Ovary (tissue), 3 donors: ENCODE results near the gene DAB2.

Source experiments
- CTCF ChIP-seq, 3 donors: fragments of 450-650 bp in 2 of 3; fragments of 200-600 bp in 1 of 3; IDR thresholded peaks; one replicate each; pipeline versions ENCODE4 v1.5.1 to v1.8.0; 2016 to 2022; ENCODE audit warnings: antibody characterized with exemption in 3 of 3, mild to moderate bottlenecking in 1 of 3
- EP300 ChIP-seq: sonication (generic); formaldehyde crosslinking; IDR thresholded peaks from one replicate; pipeline ENCODE4 v1.6.1; 2017; ENCODE audit warnings: antibody characterized with exemption
- donor health status: DM: no; HTN: no; CAD: no.

DNA sequence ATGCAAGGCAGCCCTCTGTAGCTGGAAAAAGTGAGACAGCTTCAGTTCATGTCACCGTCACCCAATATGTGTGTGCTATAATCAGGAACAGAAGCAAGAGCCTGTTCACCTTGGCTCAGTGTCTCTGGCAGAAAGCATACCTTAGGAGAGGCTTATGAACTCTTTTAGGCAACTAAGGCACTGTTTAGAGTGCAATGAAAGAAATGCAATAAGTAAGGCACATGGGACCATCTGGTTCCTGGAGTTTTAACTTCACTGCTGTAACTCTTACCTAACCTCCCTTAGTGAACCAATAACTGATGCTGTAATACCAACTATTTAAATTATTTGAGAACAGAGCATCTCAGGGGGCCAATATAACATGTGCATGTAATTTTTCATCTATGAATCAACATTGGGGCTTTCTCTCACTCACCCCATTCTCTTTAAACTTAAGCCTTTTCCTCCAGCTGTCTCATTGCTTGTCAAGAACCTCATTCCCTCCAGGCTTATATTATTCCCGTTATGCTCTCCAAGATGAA, 92.9 kb downstream of the DAB2 start:
- no peak for TF ChIP-seq CTCF (IDR thresholded peaks at IDR 0.05)
- no peak for TF ChIP-seq EP300
